ENCODE measurements around the gene FYN. TPM values are rescaled to one million over a fixed set of nuclear protein-coding genes. Genes with fewer than 3 reads are reported as not detected.

FYN gene
- total RNA-seq, 1 donor = 207 TPM

DNA sequence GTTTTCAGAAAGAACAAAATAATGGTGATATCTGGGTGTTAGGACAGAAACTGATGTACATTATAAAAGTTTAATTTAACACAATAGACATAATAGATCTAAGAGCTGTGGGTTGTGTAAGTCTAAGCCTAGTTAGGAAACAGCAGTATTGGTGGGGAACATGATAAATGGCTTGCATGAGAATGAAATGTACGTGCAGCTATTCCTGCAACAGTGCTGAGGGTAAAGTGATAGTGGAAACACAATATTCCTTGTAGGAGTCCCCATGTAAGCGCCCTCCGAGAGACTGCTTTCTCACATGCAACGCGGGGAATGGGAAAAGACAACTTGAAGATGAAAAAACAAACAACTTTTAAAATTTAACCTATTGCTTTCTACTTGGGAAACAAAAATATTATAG, 171.0 kb downstream of the FYN start:
- Histone ChIP-seq H3K4me3 (ENCODE audit: low read length) (no peak overlapping the region), H3K9me3 (ENCODE audit: low read depth, low read length) (no peaks in the 10 kb centered on the region), H3K27me3 (ENCODE audit: insufficient read depth, low read length) (no peaks in the 10 kb centered on the region), H3K4me1 (ENCODE audit: insufficient read depth, low read length) (peaks cover 4% of the 10 kb centered on the region)

DNA sequence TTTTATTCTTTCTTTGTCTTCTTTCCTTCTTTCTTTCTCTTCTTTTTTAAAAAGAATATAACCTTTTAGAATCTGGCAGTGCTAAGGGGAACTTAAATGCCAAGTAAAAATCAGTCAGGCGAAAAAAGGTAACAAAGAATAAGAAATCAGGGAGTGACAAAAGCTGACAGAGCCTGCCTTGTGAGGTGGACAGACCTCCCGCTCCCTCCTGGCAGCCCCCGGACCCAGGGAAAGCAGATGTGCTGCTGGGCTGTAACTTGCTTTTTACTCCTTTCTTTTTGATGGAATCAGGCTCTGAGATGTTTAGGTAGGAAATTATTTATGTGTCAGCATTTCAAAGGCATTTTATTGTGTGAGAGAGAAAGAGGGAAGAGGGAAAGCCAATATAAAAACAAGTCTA, 172.1 kb downstream of the FYN start:
- Histone ChIP-seq H3K9me3 (ENCODE audit: low read depth, low read length) (no peaks in the 10 kb centered on the region), H3K4me1 (ENCODE audit: insufficient read depth, low read length) (peaks cover 4% of the 10 kb centered on the region), H3K27me3 (ENCODE audit: insufficient read depth, low read length) (no peaks in the 10 kb centered on the region), H3K4me3 (ENCODE audit: low read length) (no peak overlapping the region)

DNA sequence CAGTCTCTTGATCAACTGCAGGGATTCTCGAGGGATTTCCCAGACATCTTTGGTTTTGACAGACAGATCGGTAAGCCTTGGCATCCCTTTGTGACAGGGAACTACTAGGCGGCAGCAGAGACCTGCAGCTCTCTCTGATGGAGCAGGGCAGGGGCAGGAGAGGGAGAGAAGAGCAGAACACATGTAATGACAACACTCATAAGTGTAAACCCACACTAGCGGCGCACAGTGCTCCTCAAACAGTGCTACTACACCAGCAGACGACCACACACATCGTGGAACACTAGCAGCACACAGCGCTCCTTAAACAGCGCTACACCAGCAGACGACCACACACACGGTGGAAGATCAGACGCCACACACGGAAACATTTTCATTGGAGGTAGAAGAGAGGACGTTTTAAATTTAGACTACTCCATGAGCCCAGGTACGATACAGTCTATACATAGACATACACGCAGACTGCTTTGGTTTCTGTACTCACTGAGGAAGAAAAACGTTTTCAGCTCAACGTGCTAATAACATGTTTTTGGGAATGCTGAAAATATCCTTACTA, 173.0 kb downstream of the FYN start:
- Histone ChIP-seq H3K9me3 (ENCODE audit: low read depth, low read length) (no peaks in the 10 kb centered on the region), H3K4me1 (ENCODE audit: insufficient read depth, low read length) (peaks cover 4% of the 10 kb centered on the region), H3K4me3 (ENCODE audit: low read length) (no peak overlapping the region), H3K27me3 (ENCODE audit: insufficient read depth, low read length) (no peaks in the 10 kb centered on the region)

DNA sequence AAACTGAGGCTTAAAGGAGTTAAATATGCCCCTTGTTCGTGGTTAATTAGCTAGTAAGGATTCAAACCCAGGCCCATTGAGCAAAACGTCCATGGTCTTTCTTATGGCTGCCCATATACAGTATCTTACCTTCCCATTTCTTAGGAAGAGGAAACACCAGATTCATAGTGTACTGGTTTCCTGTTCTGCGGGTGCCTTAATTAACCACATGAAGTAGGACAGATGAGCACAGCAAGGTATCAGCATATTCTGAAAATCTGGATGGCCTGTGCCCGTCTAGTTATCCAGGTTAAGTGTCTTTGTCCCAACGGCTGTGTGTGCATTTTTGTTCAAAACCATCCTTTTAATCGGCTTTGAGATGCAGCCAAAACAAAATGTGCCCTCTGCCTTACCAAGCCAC, 174.1 kb downstream of the FYN start:
- H3K9me3 ChIP-seq (ENCODE audit: low read depth, low read length) = no peaks in the 10 kb centered on the region
- H3K27me3 ChIP-seq (ENCODE audit: insufficient read depth, low read length) = no peaks in the 10 kb centered on the region
- H3K4me1 ChIP-seq (ENCODE audit: insufficient read depth, low read length) = peaks cover 4% of the 10 kb centered on the region
- no peak overlapping the region for H3K4me3 ChIP-seq (ENCODE audit: low read length)

DNA sequence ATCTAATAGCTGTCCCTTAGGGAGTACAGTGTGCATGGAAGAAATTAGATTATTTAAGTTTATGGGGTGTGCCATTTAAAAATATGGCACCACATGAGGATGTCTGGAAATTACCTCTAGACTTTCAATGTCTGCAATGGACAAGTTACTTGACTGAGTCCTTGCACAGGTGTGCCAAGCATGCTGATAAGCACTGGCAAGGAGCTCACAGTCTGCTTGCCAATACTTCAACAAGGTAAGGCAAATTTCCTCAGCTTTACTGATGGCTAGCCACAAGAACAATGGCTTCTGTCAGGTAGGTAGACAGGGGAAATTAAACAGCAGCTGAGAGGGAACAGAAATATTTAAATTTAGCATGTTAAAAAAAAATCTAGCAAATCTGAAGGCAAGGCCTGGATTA, 176.4 kb downstream of the FYN start:
- Histone ChIP-seq H3K27me3 (ENCODE audit: insufficient read depth, low read length) (no peaks in the 10 kb centered on the region), H3K9me3 (ENCODE audit: low read depth, low read length) (no peaks in the 10 kb centered on the region), H3K4me1 (ENCODE audit: insufficient read depth, low read length) (peaks cover 16% of the 10 kb centered on the region), H3K4me3 (ENCODE audit: low read length) (no peak overlapping the region)

DNA sequence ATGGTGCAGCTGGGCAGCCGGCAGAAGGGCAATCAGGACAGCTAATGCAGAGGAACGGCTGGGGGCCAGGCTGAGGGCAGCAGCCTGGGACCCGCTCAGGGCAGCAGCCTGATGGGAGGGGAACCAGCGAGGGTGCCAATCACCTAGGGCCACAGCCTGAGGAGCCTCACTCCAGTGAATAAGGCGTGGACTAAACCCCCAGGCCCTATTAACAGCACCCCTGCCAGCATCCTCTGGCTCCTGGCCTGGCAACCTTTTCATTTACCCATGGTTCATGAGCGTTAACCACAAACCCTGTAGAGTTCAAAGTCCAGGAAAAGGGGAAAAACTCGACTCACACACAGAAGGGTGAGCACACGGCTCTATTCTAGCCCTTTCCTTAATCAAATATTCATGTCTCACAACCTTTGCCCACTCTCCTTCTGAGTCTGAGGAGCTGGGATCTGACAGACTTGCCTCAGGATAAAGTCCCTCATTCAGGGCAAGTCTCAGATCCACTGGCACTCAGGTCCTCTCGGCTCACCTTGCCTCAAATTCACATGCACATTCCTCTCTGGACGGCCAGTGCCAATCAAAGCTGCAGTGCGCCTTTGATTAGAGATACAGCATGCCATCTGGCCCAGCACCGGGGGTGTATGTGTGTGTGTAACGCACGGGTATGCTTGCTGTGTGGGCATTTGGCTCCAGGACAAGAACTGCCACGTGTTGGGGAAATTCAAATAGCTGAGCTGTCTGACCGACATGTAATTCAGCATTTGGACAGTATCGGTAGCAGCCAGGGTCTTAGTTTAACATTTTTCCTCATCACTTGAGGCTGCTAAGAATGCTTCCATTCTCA, 180.7 kb downstream of the FYN start:
- H3K9me3 ChIP-seq (ENCODE audit: low read depth, low read length) = no peaks in the 10 kb centered on the region
- H3K27me3 ChIP-seq (ENCODE audit: insufficient read depth, low read length) = no peaks in the 10 kb centered on the region
- peaks cover 12% of the 10 kb centered on the region for H3K4me1 ChIP-seq (ENCODE audit: insufficient read depth, low read length)
- H3K4me3 ChIP-seq (ENCODE audit: low read length) = no peak overlapping the region

DNA sequence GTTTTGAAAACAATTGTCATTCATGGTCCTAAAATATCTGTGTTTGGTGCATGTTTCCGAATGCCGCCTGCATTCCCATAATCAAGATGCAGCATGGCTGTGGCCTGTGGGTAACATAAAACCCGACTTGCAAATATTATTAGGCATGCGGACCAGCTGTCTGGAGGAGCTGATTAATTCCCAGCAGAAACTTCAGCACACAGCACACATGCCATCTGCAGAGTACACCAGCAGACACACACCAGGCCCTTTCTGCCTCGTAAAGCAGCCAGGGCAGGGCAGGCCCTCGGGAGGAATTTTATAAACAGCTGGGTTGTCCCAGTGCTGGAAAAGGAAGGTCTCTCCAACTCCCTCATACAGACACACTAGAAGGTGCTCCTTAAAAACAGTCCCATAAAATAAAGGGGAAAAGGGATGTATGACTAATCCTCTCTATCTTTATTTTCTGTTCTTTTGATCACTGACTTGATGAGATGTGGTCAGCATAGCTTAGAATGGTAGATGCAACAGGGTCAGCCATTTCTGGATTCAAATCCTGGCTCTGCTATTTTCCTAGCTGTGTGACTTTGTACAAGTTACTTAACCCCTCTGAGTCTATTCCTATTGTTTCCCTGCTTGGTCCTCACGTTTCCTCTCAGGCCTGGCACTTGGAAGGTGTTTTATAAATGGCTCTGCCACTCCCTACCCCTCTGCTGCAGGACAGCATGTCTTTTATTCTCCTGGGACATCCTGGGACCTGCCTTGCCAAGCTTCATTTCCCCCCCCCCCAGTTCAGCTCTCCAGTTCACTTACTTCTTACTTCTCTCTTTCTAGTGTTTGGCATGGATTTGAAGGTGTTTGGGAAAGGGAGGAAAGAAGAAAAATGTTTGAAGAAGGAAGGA, 181.7 kb downstream of the FYN start:
- Histone ChIP-seq H3K27me3 (ENCODE audit: insufficient read depth, low read length) (no peaks in the 10 kb centered on the region), H3K4me1 (ENCODE audit: insufficient read depth, low read length) (peaks cover 12% of the 10 kb centered on the region), H3K4me3 (ENCODE audit: low read length) (no peak overlapping the region), H3K9me3 (ENCODE audit: low read depth, low read length) (no peaks in the 10 kb centered on the region)

DNA sequence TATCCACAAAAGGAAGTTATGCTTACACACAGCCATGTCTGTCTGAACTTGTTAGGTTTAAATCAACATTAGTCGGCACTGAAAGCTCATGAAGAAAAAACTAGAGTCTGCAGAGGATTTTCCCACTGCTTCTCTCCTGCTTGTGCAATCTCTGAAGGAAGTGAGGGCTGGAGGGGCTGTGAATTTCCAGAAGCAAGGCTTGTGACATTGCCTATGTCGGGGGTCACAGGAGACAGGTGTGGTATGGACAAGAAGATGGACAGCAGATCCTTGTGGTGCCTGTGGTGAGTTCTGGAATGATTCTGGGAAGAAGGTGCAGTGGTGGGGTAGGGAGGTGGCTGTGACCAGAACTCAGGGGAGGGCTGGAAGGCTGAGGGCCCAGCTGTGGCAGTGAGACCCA, 183.3 kb downstream of the FYN start:
- Histone ChIP-seq H3K9me3 (ENCODE audit: low read depth, low read length) (no peaks in the 10 kb centered on the region), H3K27me3 (ENCODE audit: insufficient read depth, low read length) (no peaks in the 10 kb centered on the region), H3K4me3 (ENCODE audit: low read length) (no peak overlapping the region), H3K4me1 (ENCODE audit: insufficient read depth, low read length) (peaks cover 16% of the 10 kb centered on the region)

DNA sequence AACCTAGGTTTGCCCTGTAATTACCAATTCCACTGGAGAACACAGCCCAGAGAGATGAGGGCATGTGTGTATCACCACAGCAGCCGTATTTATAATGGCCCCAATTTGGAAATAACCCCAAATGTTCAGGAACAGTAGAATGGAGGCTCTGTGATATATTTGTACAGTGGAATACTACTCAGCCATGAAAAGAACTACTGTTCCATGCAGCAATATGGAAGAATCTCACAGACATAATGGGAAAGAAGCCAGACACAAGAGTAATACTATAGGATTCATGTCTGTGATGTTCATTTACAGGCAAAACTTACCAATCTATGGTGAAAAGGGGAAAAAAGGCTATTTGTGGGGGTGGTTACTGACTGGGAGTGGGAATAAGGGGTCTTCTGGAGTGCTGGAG, 183.8 kb downstream of the FYN start:
- Histone ChIP-seq H3K4me3 (ENCODE audit: low read length) (no peak overlapping the region), H3K4me1 (ENCODE audit: insufficient read depth, low read length) (peaks cover 18% of the 10 kb centered on the region), H3K27me3 (ENCODE audit: insufficient read depth, low read length) (no peaks in the 10 kb centered on the region), H3K9me3 (ENCODE audit: low read depth, low read length) (no peaks in the 10 kb centered on the region)

DNA sequence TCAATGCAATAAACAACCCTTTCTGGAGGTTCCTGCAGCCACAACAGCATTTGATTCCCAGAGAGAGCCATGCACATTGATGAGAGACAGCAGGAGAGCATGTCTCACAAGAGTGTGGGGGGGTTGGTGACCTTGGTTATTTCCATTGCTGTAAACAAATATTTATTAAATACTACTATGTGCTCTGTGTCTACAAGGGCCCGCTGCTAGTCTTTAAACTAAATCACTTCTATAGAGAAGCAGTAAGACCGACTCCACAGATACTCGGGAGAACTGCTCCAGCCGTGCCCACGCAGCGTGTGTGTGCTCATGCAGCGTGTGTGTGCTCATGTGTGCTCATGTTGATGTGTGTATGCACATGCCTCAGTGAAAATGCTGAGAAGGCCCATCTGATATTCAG, 184.9 kb downstream of the FYN start:
- Histone ChIP-seq H3K4me1 (ENCODE audit: insufficient read depth, low read length) (peaks cover 22% of the 10 kb centered on the region), H3K4me3 (ENCODE audit: low read length) (no peak overlapping the region), H3K9me3 (ENCODE audit: low read depth, low read length) (no peaks in the 10 kb centered on the region), H3K27me3 (ENCODE audit: insufficient read depth, low read length) (no peaks in the 10 kb centered on the region)

DNA sequence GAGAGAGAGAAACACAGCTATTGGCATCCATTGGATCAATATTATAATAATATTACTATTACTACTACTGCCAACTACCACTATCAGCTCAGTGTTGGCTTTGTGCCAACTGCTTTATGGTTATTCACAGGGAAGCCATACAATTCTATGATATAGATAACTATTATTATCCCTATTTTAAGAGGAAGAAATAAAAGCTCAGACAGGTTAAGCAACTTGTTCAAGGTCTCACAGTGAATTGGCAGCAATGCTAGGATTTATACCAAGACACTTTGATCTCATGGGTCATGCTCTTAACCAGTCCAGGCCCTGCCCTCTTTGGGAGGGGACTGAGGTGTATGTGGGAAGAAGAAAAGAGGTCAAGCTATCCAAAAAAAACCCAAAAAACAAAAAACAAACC, 185.6 kb downstream of the FYN start:
- Histone ChIP-seq H3K9me3 (ENCODE audit: low read depth, low read length) (no peaks in the 10 kb centered on the region), H3K4me3 (ENCODE audit: low read length) (no peak overlapping the region), H3K4me1 (ENCODE audit: insufficient read depth, low read length) (peaks cover 25% of the 10 kb centered on the region), H3K27me3 (ENCODE audit: insufficient read depth, low read length) (no peaks in the 10 kb centered on the region)

DNA sequence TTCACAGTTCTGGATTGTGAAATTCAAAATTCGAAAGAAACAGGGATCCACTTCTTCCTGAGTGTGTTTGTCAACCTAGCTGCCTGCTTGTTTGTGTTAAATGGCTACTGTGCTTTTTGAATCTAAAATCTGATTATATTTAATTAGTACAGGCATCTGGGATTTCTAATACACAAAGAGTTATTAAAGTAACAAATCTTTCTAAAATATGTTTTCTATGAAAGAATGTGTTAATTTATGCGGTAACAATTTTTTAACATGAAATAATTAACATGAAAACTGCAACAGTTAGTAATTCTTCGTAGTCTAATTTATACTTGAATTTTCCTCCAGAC, 186.4 kb downstream of the FYN start:
- H3K4me3 ChIP-seq (ENCODE audit: low read length) = no peak overlapping the region
- H3K27me3 ChIP-seq (ENCODE audit: insufficient read depth, low read length) = no peaks in the 10 kb centered on the region
- H3K9me3 ChIP-seq (ENCODE audit: low read depth, low read length) = no peaks in the 10 kb centered on the region
- peaks cover 20% of the 10 kb centered on the region for H3K4me1 ChIP-seq (ENCODE audit: insufficient read depth, low read length)

DNA sequence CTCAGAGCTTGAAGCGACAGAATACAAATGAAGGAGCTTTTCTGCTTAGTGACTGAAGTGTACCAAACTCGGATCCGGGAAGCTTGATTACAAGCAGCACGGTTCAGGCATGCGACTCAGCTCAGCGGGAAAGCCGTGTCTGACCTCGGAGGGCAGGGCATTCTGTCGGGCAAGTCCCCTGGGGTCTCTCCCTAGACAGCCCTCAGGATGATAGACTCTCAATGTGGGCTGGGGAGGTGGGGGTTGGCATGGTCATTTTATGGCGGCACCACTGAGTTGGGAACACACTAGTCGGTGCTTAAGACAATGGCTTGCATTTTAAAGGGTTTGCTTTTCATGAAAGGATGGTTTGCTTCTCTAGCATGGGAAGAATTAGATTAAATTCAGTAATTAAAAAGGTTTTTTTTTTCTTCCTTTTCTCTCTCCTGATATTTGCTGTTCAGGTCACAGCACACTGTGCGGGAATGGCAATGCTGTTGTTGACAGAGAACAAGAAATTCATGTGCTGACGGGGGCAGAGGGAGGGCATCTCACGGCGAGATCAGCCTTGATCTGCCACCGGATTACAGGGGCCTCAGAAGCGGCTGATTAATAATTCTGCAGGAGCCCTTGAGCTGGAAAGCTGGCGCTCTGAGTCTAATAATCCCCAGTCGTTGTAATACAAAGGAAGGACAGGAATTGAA, 186.9 kb downstream of the FYN start:
- Histone ChIP-seq H3K27me3 (ENCODE audit: insufficient read depth, low read length) (no peaks in the 10 kb centered on the region), H3K9me3 (ENCODE audit: low read depth, low read length) (no peaks in the 10 kb centered on the region), H3K4me3 (ENCODE audit: low read length) (no peak overlapping the region), H3K4me1 (ENCODE audit: insufficient read depth, low read length) (peaks cover 20% of the 10 kb centered on the region)

DNA sequence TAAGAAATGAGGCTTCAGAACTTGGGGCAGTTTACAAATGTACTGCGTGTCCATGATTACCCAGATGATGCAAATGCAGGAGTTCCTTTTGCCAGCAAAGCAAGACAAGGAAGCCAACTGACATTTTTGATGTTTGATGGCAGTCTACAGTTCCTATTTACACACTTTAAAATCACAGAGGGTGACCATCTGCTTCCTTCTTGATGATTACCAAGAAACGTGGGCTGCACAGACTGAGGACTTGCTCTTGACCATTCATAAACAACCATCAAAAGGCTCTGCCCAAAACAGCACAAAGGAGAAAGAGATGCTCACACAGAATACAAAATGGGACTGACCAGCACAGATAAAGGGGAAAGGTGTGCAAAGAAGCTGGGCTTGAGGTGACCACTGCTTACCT, 187.7 kb downstream of the FYN start:
- H3K4me1 ChIP-seq (ENCODE audit: insufficient read depth, low read length) = peaks cover 20% of the 10 kb centered on the region
- no peaks in the 10 kb centered on the region for H3K9me3 ChIP-seq (ENCODE audit: low read depth, low read length)
- no peak overlapping the region for H3K4me3 ChIP-seq (ENCODE audit: low read length)

DNA sequence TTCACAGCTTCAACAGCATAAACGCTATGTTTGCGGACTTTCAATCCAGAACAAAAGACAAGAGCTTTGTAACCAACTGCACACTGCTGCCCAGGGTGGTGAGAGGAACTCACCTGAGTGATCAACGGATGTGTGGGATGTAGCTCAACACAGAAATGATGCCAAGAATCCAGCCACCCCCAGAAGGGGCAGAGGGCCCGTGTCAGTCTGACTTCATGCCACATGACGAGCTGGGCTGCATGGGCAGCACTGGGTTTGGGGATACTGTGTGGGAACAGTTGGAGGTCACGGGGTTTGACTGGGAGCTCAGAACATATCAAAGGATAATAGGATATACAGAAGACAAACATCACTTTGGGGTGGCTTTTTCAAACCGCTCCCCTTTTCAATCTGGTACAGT, 188.2 kb downstream of the FYN start:
- Histone ChIP-seq H3K27me3 (ENCODE audit: insufficient read depth, low read length) (no peaks in the 10 kb centered on the region), H3K9me3 (ENCODE audit: low read depth, low read length) (no peaks in the 10 kb centered on the region), H3K4me3 (ENCODE audit: low read length) (no peak overlapping the region), H3K4me1 (ENCODE audit: insufficient read depth, low read length) (peaks cover 20% of the 10 kb centered on the region)

More for the DNA sequence above, 187.7 kb downstream of the FYN start:
- no peaks in the 10 kb centered on the region for H3K27me3 ChIP-seq (ENCODE audit: insufficient read depth, low read length)

All from mononuclear cell (primary cell).